ENCODE measurements around the gene HSPG2. TPM values are rescaled to one million over a fixed set of nuclear protein-coding genes. Genes with fewer than 3 reads are reported as not detected.

Gene HSPG2
- total and polyA plus RNA-seq, 9 donors, result 27.3 to 294 (median 92.6) TPM

DNA sequence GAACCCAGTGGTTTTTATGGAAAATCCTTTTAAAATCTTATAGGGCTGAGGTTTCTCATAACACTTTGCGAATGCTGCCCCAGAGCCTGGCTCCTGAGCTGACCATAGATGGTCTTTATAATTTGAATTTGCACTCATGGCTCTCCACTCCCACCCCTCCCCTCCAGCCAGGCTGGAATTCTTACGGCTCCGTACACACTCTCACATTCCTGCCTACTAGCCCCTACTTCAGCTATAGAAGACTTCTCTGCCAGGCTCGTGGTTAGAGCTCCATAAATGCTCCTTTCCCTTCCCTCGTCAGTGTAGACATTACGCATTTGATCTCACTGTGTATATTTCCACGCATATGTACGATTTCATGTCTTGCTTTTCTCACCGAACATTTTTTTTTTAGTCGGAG lies 5.4 kb upstream of the HSPG2 start:
- 78 to 81% (median 79%) methylated on average over 10 of the region's 10 CpGs for WGBS, 3 donors
- TF ChIP-seq, protein P1, sequence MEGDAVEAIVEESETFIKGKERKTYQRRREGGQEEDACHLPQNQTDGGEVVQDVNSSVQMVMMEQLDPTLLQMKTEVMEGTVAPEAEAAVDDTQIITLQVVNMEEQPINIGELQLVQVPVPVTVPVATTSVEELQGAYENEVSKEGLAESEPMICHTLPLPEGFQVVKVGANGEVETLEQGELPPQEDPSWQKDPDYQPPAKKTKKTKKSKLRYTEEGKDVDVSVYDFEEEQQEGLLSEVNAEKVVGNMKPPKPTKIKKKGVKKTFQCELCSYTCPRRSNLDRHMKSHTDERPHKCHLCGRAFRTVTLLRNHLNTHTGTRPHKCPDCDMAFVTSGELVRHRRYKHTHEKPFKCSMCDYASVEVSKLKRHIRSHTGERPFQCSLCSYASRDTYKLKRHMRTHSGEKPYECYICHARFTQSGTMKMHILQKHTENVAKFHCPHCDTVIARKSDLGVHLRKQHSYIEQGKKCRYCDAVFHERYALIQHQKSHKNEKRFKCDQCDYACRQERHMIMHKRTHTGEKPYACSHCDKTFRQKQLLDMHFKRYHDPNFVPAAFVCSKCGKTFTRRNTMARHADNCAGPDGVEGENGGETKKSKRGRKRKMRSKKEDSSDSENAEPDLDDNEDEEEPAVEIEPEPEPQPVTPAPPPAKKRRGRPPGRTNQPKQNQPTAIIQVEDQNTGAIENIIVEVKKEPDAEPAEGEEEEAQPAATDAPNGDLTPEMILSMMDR (IDR thresholded peaks at IDR 0.05), result no peak
- no peak for TF ChIP-seq EP300 (IDR thresholded peaks at IDR 0.05)
- no peak for TF ChIP-seq POLR2A (IDR thresholded peaks at IDR 0.05)
- peaks cover 2% of the 10 kb centered on the region for H3K4me1 ChIP-seq (ENCODE audit: insufficient read depth)
- H3K36me3 ChIP-seq, result no peaks in the 10 kb centered on the region
- intact Hi-C loops (cut with DNase I), result loop anchor here in 1 of 4 donors (10.0 kb wide), 1 partner anchor 48 kb away; no protein-coding TSS in a partner anchor
- H3K4me3 ChIP-seq, result no peak overlapping the region
- no peaks in the 10 kb centered on the region for H3K9me3 ChIP-seq
- no peak for DNase-seq
- H3K27me3 ChIP-seq, result no peaks in the 10 kb centered on the region
- no peak overlapping the region for H3K27ac ChIP-seq

- 81 to 88% (median 83%) methylated on average over 5 of the region's 5 CpGs for WGBS, 3 donors
- H3K27ac ChIP-seq, result no peak overlapping the region
- TF ChIP-seq, protein P1 (IDR thresholded peaks at IDR 0.05), result no peak
- no peak for TF ChIP-seq POLR2A (IDR thresholded peaks at IDR 0.05)
- no peak for TF ChIP-seq EP300 (IDR thresholded peaks at IDR 0.05)
- no peak overlapping the region for H3K4me3 ChIP-seq
- H3K36me3 ChIP-seq, result no peaks in the 10 kb centered on the region
- H3K27me3 ChIP-seq, result no peaks in the 10 kb centered on the region
- intact Hi-C loops (cut with DNase I), result loop anchor here in 1 of 4 donors (10.0 kb wide), 1 partner anchor 47 kb away; no protein-coding TSS in a partner anchor
- no peak for DNase-seq
- H3K4me1 ChIP-seq (ENCODE audit: insufficient read depth), result peaks cover 2% of the 10 kb centered on the region
- H3K9me3 ChIP-seq, result no peaks in the 10 kb centered on the region
These were observed 4.3 kb upstream of the HSPG2 start for GRCh38 chr1:21941370-21941769.

DNA sequence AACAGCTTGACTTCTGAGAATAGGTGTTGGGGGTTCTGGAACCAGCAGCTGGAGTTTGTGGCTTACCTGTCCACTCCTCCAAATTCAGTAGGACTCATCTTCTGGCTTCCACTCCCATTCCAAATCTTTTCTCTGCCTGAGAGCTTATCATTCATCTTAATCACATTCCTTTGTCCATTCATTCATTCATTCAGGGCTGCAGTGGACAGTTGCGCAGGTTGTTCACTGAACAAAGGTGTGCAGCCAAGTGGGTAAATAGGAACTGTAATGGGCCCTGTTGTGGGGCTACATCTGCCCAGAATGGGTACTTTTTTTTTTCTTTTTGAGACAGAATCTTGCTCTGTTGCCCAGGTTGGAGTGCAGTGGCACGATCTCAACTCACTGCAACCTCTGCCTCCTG lies 3.4 kb upstream of the HSPG2 start:
- H3K27me3 ChIP-seq, result no peaks in the 10 kb centered on the region
- H3K27ac ChIP-seq, result peak overlapping the region in 1 of 2 donors; percentile 26
- no peaks in the 10 kb centered on the region for H3K36me3 ChIP-seq
- no peak overlapping the region for H3K4me3 ChIP-seq
- DNase-seq, result no peak
- TF ChIP-seq, protein P1 (IDR thresholded peaks at IDR 0.05), result no peak
- TF ChIP-seq POLR2A (IDR thresholded peaks at IDR 0.05), result no peak
- no peak for TF ChIP-seq EP300 (IDR thresholded peaks at IDR 0.05)
- intact Hi-C loops (cut with DNase I), result loop anchor here in 1 of 4 donors (10.0 kb wide), 1 partner anchor 46 kb away; no protein-coding TSS in a partner anchor
- peaks cover 6% of the 10 kb centered on the region for H3K4me1 ChIP-seq (ENCODE audit: insufficient read depth)
- H3K9me3 ChIP-seq, result no peaks in the 10 kb centered on the region
- 99 to 100% (median 100%) methylated on average over 2 of the region's 2 CpGs for WGBS, 3 donors

DNA sequence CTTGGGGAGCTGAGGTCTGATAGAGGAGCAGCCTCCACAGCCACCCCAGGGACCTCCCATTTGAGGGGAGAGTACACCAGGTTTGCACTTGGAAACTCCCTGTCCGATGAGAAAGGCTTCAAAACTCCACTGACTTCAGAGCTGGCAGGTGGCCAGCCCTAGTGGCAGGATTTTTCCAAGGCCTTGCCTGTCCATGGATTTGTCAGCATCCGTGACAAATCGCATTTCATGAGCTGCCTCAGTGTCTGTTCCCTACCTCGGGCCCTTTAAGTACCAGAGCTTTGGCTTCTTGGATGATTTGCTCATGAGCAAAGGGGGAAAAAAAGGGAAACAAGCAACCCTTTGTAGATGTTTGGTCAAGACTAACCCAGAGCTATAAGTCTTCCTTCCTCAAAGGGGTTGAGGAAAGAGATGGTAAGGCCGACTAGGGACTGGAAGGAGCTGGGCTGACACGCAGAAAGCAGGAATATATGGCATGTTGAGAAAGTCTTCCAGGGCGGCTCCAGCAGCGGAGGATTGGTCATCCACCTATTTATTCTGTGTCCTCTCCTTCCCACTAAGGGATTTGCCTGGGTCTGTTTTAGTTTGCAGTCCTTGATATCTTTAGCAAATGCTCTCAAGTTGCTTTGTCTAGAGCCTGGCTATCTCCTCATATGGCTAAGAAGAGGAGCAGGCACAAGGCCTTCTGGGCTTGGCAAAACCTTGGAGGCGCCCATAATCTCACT lies 2.7 kb upstream of the HSPG2 start:
- TF ChIP-seq, protein P1 (IDR thresholded peaks at IDR 0.05), result peak; percentile 43 to 67 (median 54)
- TF ChIP-seq EP300 (IDR thresholded peaks at IDR 0.05) (no peak), POLR2A (IDR thresholded peaks at IDR 0.05) (no peak)
- Histone ChIP-seq H3K9me3 (no peaks in the 10 kb centered on the region), H3K4me3 (no peak overlapping the region), H3K27me3 (no peaks in the 10 kb centered on the region), H3K27ac (peak overlapping the region; percentile 17 to 26), H3K36me3 (no peaks in the 10 kb centered on the region), H3K4me1 (ENCODE audit: insufficient read depth) (peaks cover 10% of the 10 kb centered on the region)
- intact Hi-C loops (cut with DNase I), result loop anchor here in 1 of 4 donors (10.0 kb wide), 1 partner anchor 45 kb away; no protein-coding TSS in a partner anchor
- DNase-seq, result peak; percentile 81 to 90 (median 87)
- 25 to 29% (median 28%) methylated on average over 9 of the region's 9 CpGs for WGBS, 3 donors

Measured in ovary (tissue), 9 donors.